ENCODE measurements around the gene SRPK2.

- no peak for TF ChIP-seq ZNF558 (tag by site-specific recombination; IDR thresholded peaks at IDR 0.05)
- no peak for TF ChIP-seq ZNF529 (tag by site-specific recombination; IDR thresholded peaks at IDR 0.05; ENCODE audit: insufficient replicate concordance)
- TF ChIP-seq ZNF501 (tag by site-specific recombination; IDR thresholded peaks at IDR 0.05): no peak
- no peak for TF ChIP-seq KLF1 (tag by site-specific recombination; IDR thresholded peaks at IDR 0.05)
- no peak for TF ChIP-seq CTCF (tag by site-specific recombination; IDR thresholded peaks at IDR 0.05)
Observed at GRCh38 chr7:105388356-105389087, at the start of gene SRPK2.

All from HEK293 (cell line).